Measurements from ENCODE around the gene ZFP82.

Gene ZFP82

DNA sequence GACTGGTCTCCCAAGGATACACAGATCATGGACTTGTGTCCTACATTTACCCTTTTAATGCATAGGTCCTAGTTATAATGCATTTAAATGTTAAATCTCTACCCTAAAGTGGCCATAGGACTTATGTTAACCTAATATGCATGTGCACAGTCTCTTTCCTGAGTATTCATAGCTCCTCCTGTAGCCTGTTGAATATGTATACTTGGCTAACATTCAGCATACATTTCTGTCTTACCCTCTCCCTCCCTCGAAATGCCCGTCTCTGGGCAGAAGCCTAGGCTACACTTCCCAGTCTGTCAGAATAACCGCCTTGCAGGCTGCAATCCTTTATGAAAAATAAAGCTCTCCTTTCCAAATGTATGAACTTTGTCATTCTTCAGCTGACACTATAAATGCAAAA is 13.9 kb downstream of the ZFP82 start:
- no peaks in the 10 kb centered on the region for H3K79me1 ChIP-seq (ENCODE audit: low read depth, low read length)
- H3K23ac ChIP-seq (ENCODE audit: low read depth, low read length, poor library complexity), result no peak overlapping the region
- H3K4me3 ChIP-seq (ENCODE audit: low read length in 2 of 2), result no peak overlapping the region
- no peak overlapping the region for H2BK15ac ChIP-seq (ENCODE audit: low read length)
- H2AFZ ChIP-seq (ENCODE audit: low read length), result no peak overlapping the region
- H3K36me3 ChIP-seq (replicated peaks in 1 of 2; ENCODE audit: control insufficient read depth in 2 of 2, insufficient read depth in 2 of 2, low read length in 2 of 2), result peaks cover 37 to 93% of the 10 kb centered on the region in 2 donors
- H3K9me3 ChIP-seq (replicated peaks in 1 of 2; ENCODE audit: control insufficient read depth in 2 of 2, insufficient read depth in 1 of 2, low read depth in 1 of 2, low read length in 2 of 2), result peaks cover 4 to 85% of the 10 kb centered on the region in 2 donors
- DNase-seq (ENCODE audit: low spot score), result no peak
- H4K8ac ChIP-seq (ENCODE audit: low read depth, low read length), result no peak overlapping the region
- H3K27ac ChIP-seq (replicated peaks; ENCODE audit: low read length), result no peak overlapping the region
- no peaks in the 10 kb centered on the region for H3K27me3 ChIP-seq (ENCODE audit: control insufficient read depth in 3 of 3, insufficient read depth in 3 of 3, low read depth in 1 of 3, low read length in 3 of 3)
- no peak overlapping the region for H2BK120ac ChIP-seq (ENCODE audit: low read depth, low read length)
- WGBS, 2 donors (ENCODE audit: extremely low coverage in 2 of 2, insufficient read length in 2 of 2, insufficient replicate concordance in 1 of 2), result no CpG with 5 or more reads among the region's 3 CpGs
- H2AK5ac ChIP-seq (ENCODE audit: low read depth, low read length), result no peak overlapping the region
- no peak overlapping the region for H2BK12ac ChIP-seq (ENCODE audit: low read length)
- no peaks in the 10 kb centered on the region for H3K4me1 ChIP-seq (ENCODE audit: control insufficient read depth in 2 of 2, insufficient read depth in 1 of 2, low read depth in 1 of 2, low read length in 2 of 2)
- no peak overlapping the region for H3K18ac ChIP-seq (ENCODE audit: low read length)
- no peak overlapping the region for H3K14ac ChIP-seq (ENCODE audit: low read length)
- no peak overlapping the region for H4K91ac ChIP-seq (ENCODE audit: low read depth, low read length, poor library complexity)
- no peak overlapping the region for H3K4me2 ChIP-seq (ENCODE audit: insufficient read depth, low read length, poor library complexity, severe bottlenecking)
- no peak overlapping the region for H2BK5ac ChIP-seq (ENCODE audit: low read length)
- H3K9ac ChIP-seq (ENCODE audit: low read depth, low read length, poor library complexity), result no peak overlapping the region
- no peak overlapping the region for H3K4ac ChIP-seq (ENCODE audit: low read length)

DNA sequence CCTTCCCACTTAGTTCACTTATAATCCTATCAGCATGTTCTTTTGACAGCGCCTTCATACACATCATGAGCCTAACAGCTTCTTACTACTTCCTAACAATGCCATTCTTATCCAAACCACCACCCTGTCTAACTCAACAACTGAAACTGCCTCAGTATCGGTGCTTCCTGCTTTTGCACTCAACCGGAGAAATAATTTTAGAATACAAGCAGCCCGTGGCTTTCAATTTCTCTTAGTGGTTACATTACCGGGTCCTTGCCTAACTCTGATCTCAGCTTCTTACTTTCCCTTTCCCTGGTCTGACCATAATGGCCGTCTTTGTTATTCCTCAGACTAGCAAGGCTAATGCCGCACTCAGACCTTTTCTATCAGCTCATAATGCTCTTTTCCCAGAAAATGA is 17.0 kb downstream of the ZFP82 start:
- Histone ChIP-seq H3K9me3 (replicated peaks in 1 of 2; ENCODE audit: control insufficient read depth in 2 of 2, insufficient read depth in 1 of 2, low read depth in 1 of 2, low read length in 2 of 2) (peaks cover 9 to 87% of the 10 kb centered on the region in 2 donors), H3K23ac (ENCODE audit: low read depth, low read length, poor library complexity) (no peak overlapping the region), H3K4me3 (ENCODE audit: low read length in 2 of 2) (no peak overlapping the region), H3K4me1 (ENCODE audit: control insufficient read depth in 2 of 2, insufficient read depth in 1 of 2, low read depth in 1 of 2, low read length in 2 of 2) (no peaks in the 10 kb centered on the region), H2BK5ac (ENCODE audit: low read length) (no peak overlapping the region), H3K79me1 (ENCODE audit: low read depth, low read length) (no peaks in the 10 kb centered on the region), H3K36me3 (replicated peaks in 1 of 2; ENCODE audit: control insufficient read depth in 2 of 2, insufficient read depth in 2 of 2, low read length in 2 of 2) (peaks cover 31 to 95% of the 10 kb centered on the region in 2 donors), H2AFZ (ENCODE audit: low read length) (no peak overlapping the region), H2BK12ac (ENCODE audit: low read length) (no peak overlapping the region), H3K18ac (ENCODE audit: low read length) (no peak overlapping the region), H3K27ac (replicated peaks; ENCODE audit: low read length) (no peak overlapping the region), H3K27me3 (ENCODE audit: control insufficient read depth in 3 of 3, insufficient read depth in 3 of 3, low read depth in 1 of 3, low read length in 3 of 3) (no peaks in the 10 kb centered on the region), H3K4me2 (ENCODE audit: insufficient read depth, low read length, poor library complexity, severe bottlenecking) (no peak overlapping the region), H2AK5ac (ENCODE audit: low read depth, low read length) (no peak overlapping the region), H4K8ac (ENCODE audit: low read depth, low read length) (no peak overlapping the region), H3K4ac (ENCODE audit: low read length) (no peak overlapping the region), H2BK120ac (ENCODE audit: low read depth, low read length) (no peak overlapping the region), H3K14ac (ENCODE audit: low read length) (no peak overlapping the region), H2BK15ac (ENCODE audit: low read length) (no peak overlapping the region), H3K9ac (ENCODE audit: low read depth, low read length, poor library complexity) (no peak overlapping the region), H4K91ac (ENCODE audit: low read depth, low read length, poor library complexity) (no peak overlapping the region)
- no peak for DNase-seq (ENCODE audit: low spot score)
- no CpG with 5 or more reads among the region's 7 CpGs for WGBS, 2 donors (ENCODE audit: extremely low coverage in 2 of 2, insufficient read length in 2 of 2, insufficient replicate concordance in 1 of 2)

DNA sequence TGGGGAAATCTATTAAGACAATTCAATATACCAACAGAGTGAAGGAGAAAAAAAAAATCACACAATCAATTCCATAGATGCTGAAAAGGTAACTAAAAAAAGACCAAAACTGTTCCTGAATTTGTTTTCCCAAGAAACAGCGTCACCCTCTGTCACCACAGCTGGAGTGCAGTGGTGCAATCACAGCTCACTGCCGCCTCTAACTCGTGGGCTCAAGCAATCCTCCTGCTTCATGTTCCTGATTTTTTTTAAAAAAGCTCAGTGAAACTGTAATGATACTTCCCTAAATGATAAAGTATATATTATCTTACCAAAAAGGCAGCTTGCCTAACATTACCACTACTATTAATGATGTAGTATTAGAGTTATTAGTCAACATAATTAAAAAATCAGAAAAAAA is 19.9 kb downstream of the ZFP82 start:
- no peak overlapping the region for H2AK5ac ChIP-seq (ENCODE audit: low read depth, low read length)
- H2BK15ac ChIP-seq (ENCODE audit: low read length), result no peak overlapping the region
- H3K4me1 ChIP-seq (ENCODE audit: control insufficient read depth in 2 of 2, insufficient read depth in 1 of 2, low read depth in 1 of 2, low read length in 2 of 2), result no peaks in the 10 kb centered on the region
- no peak overlapping the region for H2BK5ac ChIP-seq (ENCODE audit: low read length)
- H2AFZ ChIP-seq (ENCODE audit: low read length), result no peak overlapping the region
- H3K36me3 ChIP-seq (replicated peaks in 1 of 2; ENCODE audit: control insufficient read depth in 2 of 2, insufficient read depth in 2 of 2, low read length in 2 of 2), result peaks cover 30 to 92% of the 10 kb centered on the region in 2 donors
- H3K4me3 ChIP-seq (ENCODE audit: low read length in 2 of 2), result no peak overlapping the region
- no CpG with 5 or more reads among the region's 3 CpGs for WGBS, 2 donors (ENCODE audit: extremely low coverage in 2 of 2, insufficient read length in 2 of 2, insufficient replicate concordance in 1 of 2)
- no peak overlapping the region for H3K9ac ChIP-seq (ENCODE audit: low read depth, low read length, poor library complexity)
- no peak for DNase-seq (ENCODE audit: low spot score)
- no peak overlapping the region for H3K4ac ChIP-seq (ENCODE audit: low read length)
- H4K91ac ChIP-seq (ENCODE audit: low read depth, low read length, poor library complexity), result no peak overlapping the region
- H3K23ac ChIP-seq (ENCODE audit: low read depth, low read length, poor library complexity), result no peak overlapping the region
- H3K18ac ChIP-seq (ENCODE audit: low read length), result no peak overlapping the region
- H3K79me1 ChIP-seq (ENCODE audit: low read depth, low read length), result no peaks in the 10 kb centered on the region
- no peak overlapping the region for H3K4me2 ChIP-seq (ENCODE audit: insufficient read depth, low read length, poor library complexity, severe bottlenecking)
- no peak overlapping the region for H2BK12ac ChIP-seq (ENCODE audit: low read length)
- H3K9me3 ChIP-seq (replicated peaks in 1 of 2; ENCODE audit: control insufficient read depth in 2 of 2, insufficient read depth in 1 of 2, low read depth in 1 of 2, low read length in 2 of 2), result peaks cover 20 to 84% of the 10 kb centered on the region in 2 donors
- no peak overlapping the region for H3K27ac ChIP-seq (replicated peaks; ENCODE audit: low read length)
- no peaks in the 10 kb centered on the region for H3K27me3 ChIP-seq (ENCODE audit: control insufficient read depth in 3 of 3, insufficient read depth in 3 of 3, low read depth in 1 of 3, low read length in 3 of 3)
- H3K14ac ChIP-seq (ENCODE audit: low read length), result no peak overlapping the region
- H2BK120ac ChIP-seq (ENCODE audit: low read depth, low read length), result no peak overlapping the region
- no peak overlapping the region for H4K8ac ChIP-seq (ENCODE audit: low read depth, low read length)

DNA sequence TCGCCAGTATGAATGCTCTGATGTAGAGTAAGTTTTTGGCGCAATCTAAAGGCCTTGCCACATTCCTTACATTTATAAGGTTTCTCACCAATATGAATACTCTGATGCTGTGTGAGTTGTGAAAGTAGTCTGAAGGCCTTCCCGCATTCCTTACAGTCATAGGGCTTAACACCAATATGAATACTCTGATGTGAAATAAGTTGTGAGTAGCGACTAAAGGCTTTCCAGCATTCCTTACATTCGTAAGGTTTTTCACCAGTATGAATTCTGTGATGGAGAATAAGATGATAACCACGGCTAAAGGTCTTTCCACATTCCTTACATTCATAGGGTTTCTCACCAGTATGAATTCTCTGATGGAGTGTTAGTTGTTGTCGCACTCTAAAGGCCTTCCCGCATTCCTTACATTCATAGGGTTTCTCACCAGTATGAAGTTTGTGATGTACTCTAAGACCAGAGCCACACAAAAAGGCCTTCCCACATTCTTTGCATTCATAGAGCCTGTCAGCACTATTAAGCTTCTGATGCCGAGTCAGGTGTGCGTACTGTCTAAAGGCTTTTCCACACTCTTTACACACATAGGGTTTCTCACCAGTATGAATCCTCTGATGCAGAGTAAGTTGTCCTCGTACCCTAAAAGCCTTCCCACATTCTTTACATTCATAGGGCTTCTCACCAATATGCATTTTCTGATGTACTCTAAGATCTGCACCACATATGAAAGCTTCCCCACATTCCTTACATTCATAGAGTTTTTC is 25.3 kb downstream of the ZFP82 start:
- Histone ChIP-seq H3K27ac (replicated peaks; ENCODE audit: low read length) (no peak overlapping the region), H2BK120ac (ENCODE audit: low read depth, low read length) (no peak overlapping the region), H3K36me3 (replicated peaks in 1 of 2; ENCODE audit: control insufficient read depth in 2 of 2, insufficient read depth in 2 of 2, low read length in 2 of 2) (peaks cover 32 to 65% of the 10 kb centered on the region in 2 donors), H3K4me2 (ENCODE audit: insufficient read depth, low read length, poor library complexity, severe bottlenecking) (no peak overlapping the region), H3K4ac (ENCODE audit: low read length) (no peak overlapping the region), H3K9ac (ENCODE audit: low read depth, low read length, poor library complexity) (no peak overlapping the region), H3K79me1 (ENCODE audit: low read depth, low read length) (no peaks in the 10 kb centered on the region), H3K18ac (ENCODE audit: low read length) (no peak overlapping the region), H2BK15ac (ENCODE audit: low read length) (no peak overlapping the region), H3K9me3 (replicated peaks in 1 of 2; ENCODE audit: control insufficient read depth in 2 of 2, insufficient read depth in 1 of 2, low read depth in 1 of 2, low read length in 2 of 2) (peaks cover 37 to 83% of the 10 kb centered on the region in 2 donors), H3K27me3 (ENCODE audit: control insufficient read depth in 3 of 3, insufficient read depth in 3 of 3, low read depth in 1 of 3, low read length in 3 of 3) (no peaks in the 10 kb centered on the region), H2AFZ (ENCODE audit: low read length) (no peak overlapping the region), H2BK5ac (ENCODE audit: low read length) (no peak overlapping the region), H3K23ac (ENCODE audit: low read depth, low read length, poor library complexity) (no peak overlapping the region), H2BK12ac (ENCODE audit: low read length) (no peak overlapping the region), H2AK5ac (ENCODE audit: low read depth, low read length) (no peak overlapping the region), H4K91ac (ENCODE audit: low read depth, low read length, poor library complexity) (no peak overlapping the region), H3K14ac (ENCODE audit: low read length) (no peak overlapping the region), H3K4me1 (ENCODE audit: control insufficient read depth in 2 of 2, insufficient read depth in 1 of 2, low read depth in 1 of 2, low read length in 2 of 2) (no peaks in the 10 kb centered on the region), H4K8ac (ENCODE audit: low read depth, low read length) (no peak overlapping the region), H3K4me3 (ENCODE audit: low read length in 2 of 2) (no peak overlapping the region)
- DNase-seq (ENCODE audit: low spot score), result no peak
- WGBS, 2 donors (ENCODE audit: extremely low coverage in 2 of 2, insufficient read length in 2 of 2, insufficient replicate concordance in 1 of 2), result no CpG with 5 or more reads among the region's 11 CpGs

All from neuronal stem cell (in vitro differentiated cells).